GM18909 (cell line): ENCODE measurements around the gene IP6K1.
A peak's percentile ranks its signal among the peaks of the same experiment; 100 is the strongest.

Source experiments
- ATAC-seq: cut with Tn5 transposase; IDR thresholded peaks from one replicate; pipeline ENCODE4 v1.9.1; 2021; ENCODE audit warnings: mild to moderate bottlenecking; ENCODE audit not compliant: unreplicated experiment, poor library complexity

IP6K1 gene

GRCh38 chr3:49715611-49716121 lies 70.7 kb downstream of the IP6K1 start:
- no peak for ATAC-seq

DNA sequence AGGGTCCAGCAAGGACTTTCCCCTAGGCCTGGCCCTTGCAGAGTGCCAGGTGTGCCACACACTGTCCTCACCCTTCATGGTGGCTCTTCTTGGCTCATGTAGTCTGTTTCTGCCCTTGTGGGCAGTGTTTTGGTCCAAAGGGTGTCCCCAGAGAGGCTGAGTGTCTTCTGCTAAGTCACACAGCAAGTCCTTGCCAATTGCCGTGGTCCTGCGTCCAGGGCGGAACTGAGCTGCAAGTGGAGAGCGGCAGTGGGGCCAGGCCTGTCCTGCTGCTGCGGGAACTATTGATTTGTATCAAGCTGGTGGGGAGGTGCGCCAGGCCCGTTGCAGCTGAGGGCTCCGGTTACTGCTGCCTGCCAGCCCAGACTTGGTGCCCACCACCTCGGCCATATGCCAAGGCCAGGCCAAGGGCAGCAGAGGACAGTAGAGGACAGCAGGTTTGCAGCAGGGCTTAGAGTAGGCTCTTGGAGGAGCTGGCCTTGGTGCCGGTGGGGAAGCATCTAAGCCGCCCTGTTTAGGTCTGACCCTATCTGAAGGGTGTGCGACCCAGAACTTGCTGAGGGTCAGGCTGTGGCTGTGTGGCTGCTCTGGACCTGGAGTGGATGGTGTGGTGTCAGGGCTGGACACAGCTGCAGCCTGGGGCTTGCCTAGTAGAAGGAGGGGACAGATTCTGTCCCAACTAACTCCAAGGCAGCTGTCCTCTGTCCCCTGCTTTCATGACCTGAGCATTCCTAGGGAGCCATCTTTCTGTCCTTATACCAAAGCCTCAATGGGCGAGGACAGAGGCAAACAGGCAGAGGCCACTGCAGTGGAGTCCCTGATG lies 71.4 kb downstream of the IP6K1 start:
- ATAC-seq = no peak

- ATAC-seq = no peak
Measured at GRCh38 chr3:49713336-49714105, 72.8 kb downstream of the IP6K1 start.

DNA sequence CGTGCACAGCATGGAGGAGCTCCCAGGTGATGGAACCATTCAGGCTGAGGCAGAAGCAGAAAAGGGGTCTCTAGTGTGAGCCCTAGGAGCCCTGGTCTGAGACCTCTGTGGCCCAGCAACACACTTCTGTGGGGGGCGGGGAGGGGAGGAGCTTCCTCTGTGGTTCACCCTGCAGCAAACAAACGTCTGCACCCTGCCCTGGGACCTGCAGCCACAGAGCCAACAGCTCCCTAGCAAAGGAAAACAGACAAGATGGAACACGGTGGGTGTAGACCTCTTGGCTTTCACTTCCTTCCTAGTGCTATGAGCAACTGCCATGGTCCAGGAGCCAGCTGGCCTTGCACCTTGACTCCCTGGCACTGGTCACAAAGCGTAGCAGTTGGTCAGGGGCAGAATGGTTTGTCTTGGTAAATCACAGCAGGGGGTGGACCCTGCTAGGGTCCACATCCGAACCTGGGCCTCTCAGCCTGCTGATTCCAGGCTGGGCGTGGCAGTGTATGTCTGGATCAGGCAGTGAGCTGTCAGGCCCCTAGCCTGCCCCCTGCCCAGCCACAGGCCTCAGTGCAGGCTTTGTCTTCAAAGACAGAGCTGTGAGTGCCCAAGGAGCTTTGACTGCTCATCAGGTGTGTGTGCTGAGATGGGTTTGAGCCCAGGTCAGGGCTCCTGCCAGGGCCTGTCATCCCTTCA lies 73.6 kb downstream of the IP6K1 start:
- ATAC-seq = no peak

- ATAC-seq = no peak
Measured at GRCh38 chr3:49712166-49712565, 74.2 kb downstream of the IP6K1 start.

DNA sequence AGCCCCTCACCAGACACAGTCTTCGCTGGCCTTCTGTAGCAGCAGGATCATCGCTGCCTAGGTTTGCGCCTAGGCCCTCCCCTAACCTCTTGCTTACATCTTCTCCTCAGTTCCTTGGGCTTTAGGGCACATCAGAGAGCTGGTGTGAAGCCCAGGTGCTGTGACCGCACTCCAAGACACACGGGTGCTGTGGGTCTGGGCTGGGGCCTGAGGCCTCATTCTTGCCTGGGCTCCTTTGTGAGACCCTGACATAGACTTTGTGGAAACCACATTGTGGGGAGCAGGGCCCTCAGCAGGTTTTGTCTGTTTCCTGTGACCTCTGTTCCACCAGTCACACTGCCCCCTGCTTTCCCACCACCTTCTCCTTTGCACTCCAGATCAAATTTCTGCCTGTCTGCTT lies 74.9 kb downstream of the IP6K1 start:
- ATAC-seq = no peak

DNA sequence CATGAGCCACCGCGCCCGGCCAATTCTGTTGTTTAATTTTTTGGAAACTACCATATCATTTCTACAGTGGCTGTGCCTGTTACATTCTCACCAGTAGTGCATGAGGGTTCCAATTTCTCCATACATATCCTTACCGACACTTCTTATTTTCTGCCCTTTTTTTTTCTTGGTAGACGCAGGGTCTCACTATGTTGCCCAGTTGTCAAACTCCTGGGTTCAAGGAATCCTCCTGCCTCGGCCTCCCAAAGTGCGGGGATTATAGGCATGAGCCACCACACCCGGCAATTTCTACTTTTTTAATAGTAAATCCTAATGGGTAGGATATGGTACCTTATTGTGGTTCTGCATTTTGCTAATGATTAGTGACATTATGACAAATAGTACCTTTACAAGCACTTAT lies 76.5 kb downstream of the IP6K1 start:
- no peak for ATAC-seq

- ATAC-seq = no peak
Measured at GRCh38 chr3:49707113-49707480, 79.2 kb downstream of the IP6K1 start.

GRCh38 chr3:49706456-49707112 lies 79.8 kb downstream of the IP6K1 start:
- ATAC-seq = no peak

DNA sequence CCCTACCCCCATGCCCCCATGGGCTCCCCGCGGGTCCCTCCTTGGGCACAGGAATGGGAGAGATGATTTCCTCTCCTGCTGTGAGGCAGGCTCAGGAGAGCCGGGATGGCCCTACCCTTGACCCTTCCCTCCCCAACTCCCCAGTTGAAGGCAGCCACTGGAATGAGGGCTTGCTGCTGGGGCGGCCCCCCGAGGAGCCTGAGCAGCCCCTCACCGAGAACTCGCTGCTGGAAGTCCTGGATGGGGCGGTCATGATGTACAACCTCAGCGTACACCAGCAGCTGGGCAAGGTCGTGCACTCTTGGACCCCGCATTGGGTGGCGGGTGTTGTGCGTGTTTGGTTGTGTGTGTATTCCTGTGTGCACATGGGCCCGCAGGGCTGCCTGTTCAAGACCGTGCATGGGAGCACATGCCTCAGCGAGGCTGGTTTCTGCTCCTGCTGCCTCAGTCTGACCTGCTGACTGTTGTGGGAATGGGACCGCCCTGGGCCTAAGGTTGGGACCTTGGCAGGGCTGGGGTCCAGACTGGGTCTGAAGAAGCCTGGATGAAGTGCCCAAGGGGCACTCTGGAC lies 80.9 kb downstream of the IP6K1 start:
- ATAC-seq = no peak

GRCh38 chr3:49704629-49705028 lies 81.7 kb downstream of the IP6K1 start:
- ATAC-seq = no peak

- ATAC-seq = no peak
Measured at GRCh38 chr3:49703956-49704355, 82.4 kb downstream of the IP6K1 start.

DNA sequence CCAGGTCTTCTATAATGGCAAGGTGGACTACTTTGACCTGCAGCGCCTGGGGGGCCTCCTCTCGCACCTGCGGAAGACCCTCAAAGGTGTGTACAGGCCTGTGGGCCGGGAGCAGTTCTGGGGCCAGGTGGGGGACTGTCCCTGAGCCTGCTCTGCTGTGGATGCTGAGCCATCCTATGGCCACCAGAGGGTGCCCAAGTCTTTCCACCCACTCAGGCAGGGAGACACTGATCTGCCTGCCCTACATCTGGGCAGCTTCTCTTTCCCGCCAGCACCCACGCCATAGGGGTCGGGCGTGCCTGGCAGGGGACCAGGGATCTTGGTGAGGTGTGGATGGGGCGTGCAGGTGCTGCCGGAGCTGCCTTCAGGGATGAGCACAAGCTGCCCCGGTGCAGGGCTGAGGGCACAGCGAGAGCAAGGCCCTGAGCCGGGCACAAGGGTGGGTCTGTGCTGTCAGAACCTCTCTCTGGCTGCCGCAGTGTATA lies 82.9 kb downstream of the IP6K1 start:
- ATAC-seq = peak; percentile 55

GRCh38 chr3:49702672-49703071 lies 83.7 kb downstream of the IP6K1 start:
- no peak for ATAC-seq

- no peak for ATAC-seq
Measured at GRCh38 chr3:49701388-49702077, 84.8 kb downstream of the IP6K1 start.

DNA sequence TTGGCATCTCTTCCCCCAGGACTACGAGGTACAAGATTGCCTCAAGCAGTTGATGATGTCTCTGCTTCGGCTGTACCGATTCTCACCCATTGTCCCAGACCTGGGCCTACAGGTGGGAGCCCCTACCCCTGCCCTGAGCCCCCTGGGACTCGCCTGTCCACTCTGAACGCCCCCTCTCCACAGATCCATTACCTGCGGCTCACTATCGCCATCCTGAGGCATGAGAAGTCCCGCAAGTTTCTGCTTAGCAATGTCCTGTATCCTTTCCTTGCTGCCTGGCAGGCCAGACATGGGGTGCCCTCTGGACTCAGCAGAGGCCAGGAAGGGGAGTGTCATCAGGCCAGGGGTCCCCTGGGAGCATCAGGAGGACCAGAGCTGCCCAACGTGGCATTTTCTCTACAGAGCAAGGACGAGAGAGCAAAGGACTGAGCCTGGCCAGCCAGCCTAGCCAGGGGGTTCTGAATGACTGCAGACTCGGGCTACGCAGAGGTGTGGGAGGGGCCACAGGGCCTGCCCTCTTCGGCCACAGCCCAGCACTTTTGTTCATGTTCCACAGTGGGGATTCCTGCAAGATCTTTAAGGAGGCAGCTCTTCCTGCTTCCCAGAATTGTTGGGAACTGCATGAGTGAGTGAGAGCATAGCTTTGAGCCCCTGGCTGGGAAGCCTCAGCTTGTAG lies 85.8 kb downstream of the IP6K1 start:
- no peak for ATAC-seq

DNA sequence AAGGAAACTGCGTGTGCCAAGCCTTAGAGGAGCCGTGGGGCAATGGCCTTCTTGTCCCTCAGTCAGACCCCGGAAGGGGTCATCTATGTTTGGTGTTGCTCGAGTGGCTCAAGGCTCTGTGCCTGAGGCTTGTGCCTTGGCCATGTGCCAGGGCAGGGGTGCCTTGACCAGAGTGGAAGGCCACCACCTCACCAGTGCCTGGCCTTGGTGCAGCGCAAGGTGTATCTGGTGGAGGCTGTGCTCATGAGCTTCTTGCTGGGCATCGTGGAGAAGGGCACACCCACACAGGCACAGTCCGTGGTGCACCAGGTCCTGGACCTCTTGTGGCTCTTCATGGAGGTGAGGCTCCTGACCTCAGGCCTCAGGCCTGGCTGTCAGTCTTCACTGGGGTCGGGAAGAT lies 86.3 kb downstream of the IP6K1 start:
- no peak for ATAC-seq

DNA sequence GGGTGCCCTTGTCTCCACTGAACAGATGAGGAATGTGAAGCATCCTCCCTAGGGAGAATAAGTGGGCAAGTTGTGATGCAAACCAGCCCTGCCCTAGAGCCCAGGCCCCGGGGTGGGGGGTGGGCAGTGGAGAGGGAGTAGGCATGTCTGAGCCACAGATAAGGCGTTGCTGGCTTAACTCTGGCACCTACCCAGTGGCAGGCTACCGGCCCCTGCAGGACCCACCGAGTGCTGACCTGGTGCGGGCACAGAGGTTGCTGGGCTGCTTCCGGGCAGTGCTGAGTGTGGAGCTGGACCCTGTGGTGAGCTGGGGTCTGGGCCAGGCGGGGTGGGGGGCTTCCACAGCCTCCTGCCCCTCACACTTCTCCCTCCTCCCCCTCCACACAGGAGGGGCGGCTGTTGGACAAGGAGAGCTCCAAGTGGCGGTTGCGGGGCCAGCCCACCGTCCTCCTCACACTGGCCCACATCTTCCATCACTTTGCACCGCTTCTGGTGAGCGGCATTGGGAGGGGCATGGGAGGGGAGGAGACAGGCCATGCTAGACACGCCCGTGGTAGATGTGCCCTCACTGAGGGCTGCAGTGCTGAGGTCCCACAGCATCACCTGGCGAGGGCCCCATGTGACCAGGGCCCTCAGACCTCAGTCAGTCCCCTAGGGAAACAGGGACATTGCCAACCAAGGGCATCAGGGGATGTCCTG lies 86.9 kb downstream of the IP6K1 start:
- ATAC-seq = no peak
